K562 (cell line): ENCODE data around the gene INHBC. TPM values are rescaled to one million over a fixed set of nuclear protein-coding genes. Genes with fewer than 3 reads are reported as not detected.
A peak's percentile ranks its signal among the peaks of the same experiment; 100 is the strongest.

Experiments used
- CTBP1 ChIP-seq: fragments of 450-650 bp; IDR thresholded peaks from 2 replicates; pipeline ENCODE4 v1.6.1; 2016; ENCODE audit warnings: borderline replicate concordance
- DMBX1 ChIP-seq: fragments of 250-450 bp; sonication (Bioruptor Pico); IDR thresholded peaks from 2 replicates; pipeline ENCODE4 v1.8.0; 2022; ENCODE audit warnings: inconsistent platforms, mild to moderate bottlenecking, moderate library complexity, borderline replicate concordance
- ETV5 ChIP-seq: sonication (generic); formaldehyde crosslinking; IDR thresholded peaks from 2 replicates; pipeline ENCODE4 v1.4.0; 2020; ENCODE audit warnings: low read depth, mild to moderate bottlenecking, missing genetic modification reagents
- HLTF ChIP-seq: fragments of 450-650 bp; IDR thresholded peaks from 2 replicates; pipeline ENCODE4 v1.6.1; 2016
- MCM2 ChIP-seq: fragments of 450-650 bp; IDR thresholded peaks from 2 replicates; pipeline ENCODE4 v1.6.1; 2017; ENCODE audit warnings: low read depth, mild to moderate bottlenecking
- NCOA4 ChIP-seq: fragments of 450-650 bp; IDR thresholded peaks from 2 replicates; pipeline ENCODE4 v1.6.1; 2018; ENCODE audit warnings: mild to moderate bottlenecking; ENCODE audit not compliant: partially characterized antibody
- NFIC ChIP-seq: fragments of 450-650 bp; IDR thresholded peaks from 2 replicates; pipeline ENCODE4 v1.6.1; 2017; ENCODE audit warnings: mild to moderate bottlenecking, inconsistent platforms
- NONO ChIP-seq, 2 experiments: fragments of 200-400 bp in 1 of 2; fragments of 450-650 bp in 1 of 2; formaldehyde crosslinking in 1 of 2; IDR thresholded peaks; 2 replicates each; pipeline ENCODE4 v1.6.1; 2017; ENCODE audit warnings: low read depth in 2 of 2, mild to moderate bottlenecking in 2 of 2, moderate library complexity in 2 of 2, low read length in 1 of 2
- POLR2AphosphoS2 ChIP-seq: IDR thresholded peaks from 2 replicates; pipeline ENCODE4 v1.6.1; 2012; ENCODE audit warnings: low read length, improper control_type of control experiment
- RBM25 ChIP-seq: fragments of 200-400 bp; formaldehyde crosslinking; IDR thresholded peaks from 2 replicates; pipeline ENCODE4 v1.6.1; 2018; ENCODE audit warnings: low read length, low read depth, moderate library complexity; ENCODE audit not compliant: severe bottlenecking
- SRSF3 ChIP-seq: fragments of 200-400 bp; formaldehyde crosslinking; IDR thresholded peaks from 2 replicates; pipeline ENCODE4 v1.6.1; 2016; ENCODE audit warnings: mild to moderate bottlenecking, low read length, moderate library complexity; ENCODE audit not compliant: insufficient read depth
- STAT6 ChIP-seq: sonication (generic); formaldehyde crosslinking; IDR thresholded peaks from 2 replicates; pipeline ENCODE4 v1.8.1; 2023; ENCODE audit warnings: mild to moderate bottlenecking, missing genetic modification reagents
- TEAD1 ChIP-seq, 2 experiments: fragments of 450-650 bp in 1 of 2; sonication (generic) in 1 of 2; formaldehyde crosslinking; IDR thresholded peaks; 2 replicates each; pipeline versions ENCODE4 v1.4.0 to v1.8.0; 2020 to 2022; ENCODE audit warnings: mild to moderate bottlenecking in 2 of 2, missing genetic modification reagents in 1 of 2
- THRB ChIP-seq: fragments of 450-650 bp; formaldehyde crosslinking; conservative IDR thresholded peaks from 2 replicates; pipeline ENCODE4 v1.4.0; 2022; ENCODE audit warnings: mild to moderate bottlenecking, missing genetic modification characterization
- TRIM24 ChIP-seq, 2 experiments: fragments of 450-650 bp; IDR thresholded peaks; 2 replicates each; pipeline ENCODE4 v1.6.1; 2016
- TRIM28 ChIP-seq: fragments of 450-650 bp; IDR thresholded peaks from 2 replicates; pipeline ENCODE4 v1.6.1; 2017
- ZNF239 ChIP-seq: fragments of 250-450 bp; sonication (Bioruptor Pico); IDR thresholded peaks from 2 replicates; pipeline ENCODE4 v1.4.0; 2020; ENCODE audit warnings: mild to moderate bottlenecking
- ZNF584 ChIP-seq: fragments of 200-800 bp; sonication (Bioruptor generic); IDR thresholded peaks from 2 replicates; pipeline ENCODE4 v1.6.1; 2016; ENCODE audit warnings: low read depth, mild to moderate bottlenecking, missing genetic modification characterization, missing compliant biosample characterization
- ZNF699 ChIP-seq: fragments of 250-450 bp; sonication (Bioruptor Pico); IDR thresholded peaks from 2 replicates; pipeline ENCODE4 v1.8.0; 2021; ENCODE audit warnings: mild to moderate bottlenecking, moderate library complexity; ENCODE audit not compliant: insufficient replicate concordance
- polyA plus RNA-seq, 8 experiments: library from polyadenylated mRNA; depleted of rRNA in 4 of 8; stranded (reverse) in 5 of 8; unstranded in 3 of 8; fragments of >200 nt; fragmentation: Nextera tagmentation in 2 of 8; fragmentation: Illumina TruSeq in 1 of 8; extraction: Ambion mirVana in 2 of 8; extraction: Trizol in 1 of 8; gene quantifications; 2 replicates each; pipeline versions ENCODE4 v1.2.1 to v1.2.3, GENCODE V29; 2011 to 2014; ENCODE audit warnings: inconsistent platforms in 1 of 8, missing spikeins in 1 of 8
- total RNA-seq, 7 experiments: library from RNA; depleted of rRNA in 6 of 7; stranded (reverse); fragments of >200 nt in 6 of 7; fragmentation: Illumina TruSeq in 2 of 7; extraction: Trizol in 2 of 7; gene quantifications; 2 replicates each; pipeline versions ENCODE4 v1.2.1 to v1.2.3, GENCODE V29; 2011 to 2021; ENCODE audit warnings: low replicate concordance in 1 of 7
- TF ChIP-seq, protein P1 (sequence below): fragments of 450-650 bp; formaldehyde crosslinking; IDR thresholded peaks from 2 replicates; pipeline ENCODE4 v1.4.0; 2022; ENCODE audit warnings: missing genetic modification characterization

INHBC gene
- total and polyA plus RNA-seq, 9 of the 15 experiments (the other 6 are each of a cell fraction or from before 2014, with no cell fraction given): 0.07 to 0.24 (median 0.15) TPM; not detected in 4

DNA sequence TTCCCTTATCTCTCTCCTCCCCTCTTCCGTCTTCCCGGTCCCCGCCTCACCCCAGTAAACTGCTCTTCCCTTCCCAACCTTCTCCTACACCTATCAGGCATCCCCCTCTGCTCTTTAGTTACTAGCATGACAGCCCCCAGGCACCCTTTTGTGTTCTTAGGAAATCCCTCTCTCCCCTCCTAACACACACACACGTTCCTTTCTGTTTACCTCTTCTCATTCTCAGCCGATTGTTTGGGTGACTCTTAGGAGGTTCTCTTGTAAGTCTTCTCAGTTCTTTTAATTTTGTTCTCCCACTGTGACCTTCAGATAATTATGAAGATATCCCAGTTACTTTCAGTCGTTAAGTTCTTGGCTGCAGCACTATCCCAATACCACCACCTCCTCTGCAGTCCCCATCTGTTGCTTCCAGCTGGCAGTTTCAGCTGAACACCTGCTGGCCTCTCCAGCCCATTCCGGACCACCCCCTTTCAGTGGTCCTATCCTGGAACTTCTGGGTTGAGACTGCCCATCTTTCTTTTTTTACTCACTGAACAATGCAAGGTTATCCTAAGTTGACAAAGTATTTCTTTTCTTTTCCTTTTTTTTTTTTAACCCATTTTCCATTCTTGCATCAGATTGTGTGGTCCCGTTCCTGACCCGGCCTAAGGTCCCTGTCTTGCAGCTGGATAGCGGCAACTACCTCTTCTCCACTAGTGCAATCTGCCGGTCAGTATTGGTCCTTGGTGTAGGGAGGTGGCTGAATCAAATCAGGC is 54.0 kb downstream of the INHBC start (continued):
- TF ChIP-seq ZNF239 (CRISPR knock-in tag) (no peak), NCOA4 (peak; percentile 74), NFIC (0 out of 2 replicates have a peak, but pooled peaks have one; percentile 4), ZNF699 (CRISPR knock-in tag) (no peak), NONO (IDR thresholded peaks at IDR 0.05; ENCODE audit: low read depth in 2 of 2, low read length in 1 of 2) (no peak), MCM2 (no peak), TRIM24 (IDR thresholded peaks at IDR 0.05) (no peak), DMBX1 (CRISPR knock-in tag) (no peak), ZNF584 (no peak), THRB (CRISPR knock-in tag) (0 out of 2 replicates have a peak, but pooled peaks have one; percentile 69), CTBP1 (no peak), HLTF (peak; percentile 10; the same call in 1 of the 2 replicates), POLR2AphosphoS2 (no peak), TEAD1 (CRISPR knock-in tag; IDR thresholded peaks at IDR 0.05) (no peak), RBM25 (no peak), TRIM28 (no peak), STAT6 (CRISPR knock-in tag) (no peak), ETV5 (CRISPR knock-in tag) (no peak), SRSF3 (no peak)
- TF ChIP-seq, protein P1, sequence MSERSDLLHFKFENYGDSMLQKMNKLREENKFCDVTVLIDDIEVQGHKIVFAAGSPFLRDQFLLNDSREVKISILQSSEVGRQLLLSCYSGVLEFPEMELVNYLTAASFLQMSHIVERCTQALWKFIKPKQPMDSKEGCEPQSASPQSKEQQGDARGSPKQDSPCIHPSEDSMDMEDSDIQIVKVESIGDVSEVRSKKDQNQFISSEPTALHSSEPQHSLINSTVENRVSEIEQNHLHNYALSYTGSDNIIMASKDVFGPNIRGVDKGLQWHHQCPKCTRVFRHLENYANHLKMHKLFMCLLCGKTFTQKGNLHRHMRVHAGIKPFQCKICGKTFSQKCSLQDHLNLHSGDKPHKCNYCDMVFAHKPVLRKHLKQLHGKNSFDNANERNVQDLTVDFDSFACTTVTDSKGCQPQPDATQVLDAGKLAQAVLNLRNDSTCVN (CRISPR knock-in tag): 0 out of 2 replicates have a peak, but pooled peaks have one; percentile 9
